Neural crest cell (in vitro differentiated cells): ENCODE data around the gene CCDC91. TPM values are rescaled to one million over a fixed set of nuclear protein-coding genes. Genes with fewer than 3 reads are reported as not detected.

Source experiments
- DNase-seq: peaks from one replicate; pipeline ENCODE4 v3.0.0; 2021; ENCODE audit warnings: low read depth, mixed read lengths, low spot score
- H3K27ac Mint-ChIP-seq: one replicate; pipeline ENCODE4 v1.8.0; 2021; ENCODE audit warnings: mild to moderate bottlenecking, mixed read lengths; ENCODE audit not compliant: unreplicated experiment
- H3K27me3 Mint-ChIP-seq: 2 replicates; pipeline ENCODE4 v1.8.0; 2021; ENCODE audit warnings: low read depth, mild to moderate bottlenecking, mixed read lengths
- H3K36me3 Mint-ChIP-seq: 2 replicates; pipeline ENCODE4 v1.8.0; 2021; ENCODE audit warnings: low read depth, mild to moderate bottlenecking, mixed read lengths
- H3K4me1 Mint-ChIP-seq: 2 replicates; pipeline ENCODE4 v1.8.0; 2021; ENCODE audit warnings: mixed read lengths
- H3K4me3 Mint-ChIP-seq: one replicate; pipeline ENCODE4 v1.8.0; 2021; ENCODE audit warnings: mild to moderate bottlenecking, mixed read lengths
- H3K9me3 Mint-ChIP-seq: 2 replicates; pipeline ENCODE4 v1.8.0; 2021; ENCODE audit warnings: mixed read lengths
- total RNA-seq: library from RNA; stranded (reverse); gene quantifications from 2 replicates; pipeline ENCODE4 v1.2.1, GENCODE V29; 2021
- TF ChIP-seq, protein P1 (sequence below): fragments of 200-600 bp; sonication (generic); conservative IDR thresholded peaks from 2 replicates; pipeline ENCODE4 v1.5.0; 2021; ENCODE audit warnings: antibody characterized with exemption, mild to moderate bottlenecking

Gene CCDC91
- total RNA-seq, 1 donor from 2014 or later: 13.9 TPM

DNA sequence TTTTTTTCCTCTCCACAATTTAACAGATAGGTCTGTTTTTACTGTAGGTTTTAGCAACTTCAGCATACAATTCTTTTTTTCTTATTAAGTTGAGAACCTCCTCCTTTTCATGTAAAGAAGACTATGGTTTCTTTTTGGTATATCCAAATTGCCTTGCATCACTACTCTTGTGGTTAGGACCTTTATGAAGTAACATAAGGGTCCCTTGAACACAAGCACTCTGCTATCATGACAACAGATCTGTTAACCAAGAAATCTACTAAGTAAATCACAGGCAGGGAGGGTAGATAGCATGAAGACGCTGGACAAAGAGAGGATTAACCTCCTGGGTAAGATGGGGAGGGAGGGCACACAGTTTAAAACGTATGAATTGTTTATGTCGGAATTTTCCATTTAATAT lies 380.6 kb downstream of the CCDC91 start:
- peaks cover 5% of the 10 kb centered on the region for H3K36me3 Mint-ChIP-seq
- DNase-seq: no peak
- peaks cover 6% of the 10 kb centered on the region for H3K9me3 Mint-ChIP-seq
- no peak overlapping the region for H3K27ac Mint-ChIP-seq
- no peaks in the 10 kb centered on the region for H3K4me1 Mint-ChIP-seq
- no peak overlapping the region for H3K4me3 Mint-ChIP-seq
- TF ChIP-seq, protein P1, sequence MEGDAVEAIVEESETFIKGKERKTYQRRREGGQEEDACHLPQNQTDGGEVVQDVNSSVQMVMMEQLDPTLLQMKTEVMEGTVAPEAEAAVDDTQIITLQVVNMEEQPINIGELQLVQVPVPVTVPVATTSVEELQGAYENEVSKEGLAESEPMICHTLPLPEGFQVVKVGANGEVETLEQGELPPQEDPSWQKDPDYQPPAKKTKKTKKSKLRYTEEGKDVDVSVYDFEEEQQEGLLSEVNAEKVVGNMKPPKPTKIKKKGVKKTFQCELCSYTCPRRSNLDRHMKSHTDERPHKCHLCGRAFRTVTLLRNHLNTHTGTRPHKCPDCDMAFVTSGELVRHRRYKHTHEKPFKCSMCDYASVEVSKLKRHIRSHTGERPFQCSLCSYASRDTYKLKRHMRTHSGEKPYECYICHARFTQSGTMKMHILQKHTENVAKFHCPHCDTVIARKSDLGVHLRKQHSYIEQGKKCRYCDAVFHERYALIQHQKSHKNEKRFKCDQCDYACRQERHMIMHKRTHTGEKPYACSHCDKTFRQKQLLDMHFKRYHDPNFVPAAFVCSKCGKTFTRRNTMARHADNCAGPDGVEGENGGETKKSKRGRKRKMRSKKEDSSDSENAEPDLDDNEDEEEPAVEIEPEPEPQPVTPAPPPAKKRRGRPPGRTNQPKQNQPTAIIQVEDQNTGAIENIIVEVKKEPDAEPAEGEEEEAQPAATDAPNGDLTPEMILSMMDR: no peak
- H3K27me3 Mint-ChIP-seq: no peaks in the 10 kb centered on the region

- Mint-ChIP-seq H3K27ac (no peak overlapping the region), H3K27me3 (no peaks in the 10 kb centered on the region), H3K4me1 (no peaks in the 10 kb centered on the region), H3K4me3 (no peak overlapping the region), H3K36me3 (no peaks in the 10 kb centered on the region), H3K9me3 (peaks cover 3% of the 10 kb centered on the region)
- TF ChIP-seq, protein P1: no peak
- DNase-seq: no peak
Observed at GRCh38 chr12:28574746-28575592, 384.7 kb downstream of the CCDC91 start.

- H3K27ac Mint-ChIP-seq: no peak overlapping the region
- no peak overlapping the region for H3K4me3 Mint-ChIP-seq
- no peaks in the 10 kb centered on the region for H3K36me3 Mint-ChIP-seq
- no peaks in the 10 kb centered on the region for H3K27me3 Mint-ChIP-seq
- H3K9me3 Mint-ChIP-seq: peaks cover 3% of the 10 kb centered on the region
- H3K4me1 Mint-ChIP-seq: no peaks in the 10 kb centered on the region
- TF ChIP-seq, protein P1: no peak
- no peak for DNase-seq
Observed at GRCh38 chr12:28575593-28576205, 385.4 kb downstream of the CCDC91 start.

GRCh38 chr12:28578361-28578760 lies 388.1 kb downstream of the CCDC91 start:
- Mint-ChIP-seq H3K27me3 (no peaks in the 10 kb centered on the region), H3K36me3 (no peaks in the 10 kb centered on the region), H3K9me3 (no peaks in the 10 kb centered on the region), H3K4me1 (no peaks in the 10 kb centered on the region), H3K27ac (no peak overlapping the region), H3K4me3 (no peak overlapping the region)
- TF ChIP-seq, protein P1: no peak
- no peak for DNase-seq

GRCh38 chr12:28578833-28579252 lies 388.6 kb downstream of the CCDC91 start:
- no peaks in the 10 kb centered on the region for H3K4me1 Mint-ChIP-seq
- no peak overlapping the region for H3K27ac Mint-ChIP-seq
- no peaks in the 10 kb centered on the region for H3K27me3 Mint-ChIP-seq
- no peak overlapping the region for H3K4me3 Mint-ChIP-seq
- TF ChIP-seq, protein P1: no peak
- no peaks in the 10 kb centered on the region for H3K36me3 Mint-ChIP-seq
- DNase-seq: no peak
- H3K9me3 Mint-ChIP-seq: no peaks in the 10 kb centered on the region
